ENCODE results near the gene ABL1.

Gene ABL1

DNA sequence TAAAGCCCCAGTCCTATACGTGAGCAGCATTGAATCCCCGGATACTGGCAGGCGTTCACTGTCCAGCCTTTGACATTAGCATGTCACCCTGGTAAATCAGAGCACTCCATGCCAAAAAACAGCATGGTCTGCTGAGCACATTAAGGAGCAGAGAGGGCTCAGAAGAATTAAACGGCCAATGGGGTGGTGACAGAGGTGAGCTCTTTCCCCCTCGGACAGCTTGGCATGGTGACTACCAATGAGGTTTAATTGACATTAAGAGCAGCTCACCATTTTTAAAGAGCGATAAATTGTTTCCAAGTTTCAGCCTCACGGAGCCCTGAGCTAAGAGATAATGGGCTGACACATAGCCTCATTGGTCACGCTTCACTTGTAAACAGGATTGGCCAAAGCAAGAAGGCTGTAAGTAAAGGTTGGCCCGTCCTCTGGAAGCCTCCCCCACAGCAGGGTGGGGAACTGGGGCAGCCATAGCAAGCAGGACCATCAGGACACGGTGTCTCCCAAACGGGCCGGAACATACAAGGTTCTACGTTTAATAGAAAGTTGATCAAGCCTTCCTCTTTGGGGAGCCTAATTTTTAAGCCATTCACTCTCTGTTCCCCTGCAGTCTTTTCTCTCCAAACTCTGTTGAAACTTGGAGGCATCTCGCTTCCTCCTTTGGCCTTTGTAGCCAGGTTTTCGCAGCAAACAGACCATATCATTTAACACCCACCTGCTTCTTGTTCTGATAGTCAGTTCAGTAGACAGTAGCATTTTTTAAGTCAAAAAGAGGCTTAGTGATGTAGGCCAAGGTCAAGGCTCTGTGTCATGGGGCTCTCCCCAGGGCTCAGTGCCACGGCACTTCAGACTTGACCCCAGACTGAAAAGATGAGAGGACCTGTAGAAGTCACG lies 35.7 kb downstream of the ABL1 start:
- H3K27ac ChIP-seq (ENCODE audit: insufficient read depth, low read length, poor library complexity, severe bottlenecking) = no peak overlapping the region
- H3K36me3 ChIP-seq (ENCODE audit: control insufficient read depth, insufficient read depth, low read length) = peaks cover 30% of the 10 kb centered on the region
- H3K4me1 ChIP-seq (ENCODE audit: control insufficient read depth, insufficient read depth, low read length, poor library complexity, severe bottlenecking) = no peaks in the 10 kb centered on the region
- no peak overlapping the region for H3K4me3 ChIP-seq (ENCODE audit: insufficient read depth, low read depth, low read length, poor library complexity, severe bottlenecking)
- no peaks in the 10 kb centered on the region for H3K9me3 ChIP-seq (ENCODE audit: control insufficient read depth, low read length)
- H3K27me3 ChIP-seq (replicated peaks; ENCODE audit: control insufficient read depth, insufficient read depth, low read length, poor library complexity, severe bottlenecking) = no peaks in the 10 kb centered on the region
- no peak for DNase-seq

DNA sequence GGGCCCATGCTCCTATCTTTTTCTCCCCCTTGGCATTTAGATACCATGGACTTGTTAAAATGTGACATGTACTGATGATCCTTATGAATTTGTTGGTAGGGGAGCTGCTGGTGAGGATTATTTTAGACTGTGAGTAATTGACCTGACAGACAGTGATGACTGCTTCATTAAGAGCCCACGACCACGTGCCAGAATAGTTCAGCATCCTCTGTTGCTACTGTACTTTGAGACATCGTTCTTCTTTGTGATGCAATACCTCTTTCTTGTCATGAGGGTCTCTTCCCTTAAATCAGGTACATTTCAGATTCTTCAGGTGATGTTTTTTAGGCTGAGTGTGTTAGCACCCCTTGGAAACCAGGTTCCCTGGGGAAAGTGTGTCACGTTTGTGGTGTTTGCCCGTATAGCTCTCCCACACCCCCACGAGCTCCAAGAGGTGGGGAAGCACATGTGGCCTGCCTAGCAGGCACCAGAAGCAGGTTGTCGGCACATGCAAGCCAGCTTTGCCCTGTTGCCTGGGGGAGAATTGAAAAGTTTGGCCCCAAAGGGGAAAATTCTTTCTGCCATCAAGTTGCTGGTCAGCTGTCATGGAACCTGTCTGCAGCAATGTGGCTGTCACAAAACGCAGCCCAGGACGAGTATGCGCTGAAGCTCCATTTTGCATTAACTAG lies 36.5 kb downstream of the ABL1 start:
- Histone ChIP-seq H3K9me3 (ENCODE audit: control insufficient read depth, low read length) (no peaks in the 10 kb centered on the region), H3K27ac (ENCODE audit: insufficient read depth, low read length, poor library complexity, severe bottlenecking) (no peak overlapping the region), H3K36me3 (ENCODE audit: control insufficient read depth, insufficient read depth, low read length) (peaks cover 30% of the 10 kb centered on the region), H3K4me1 (ENCODE audit: control insufficient read depth, insufficient read depth, low read length, poor library complexity, severe bottlenecking) (no peaks in the 10 kb centered on the region), H3K27me3 (replicated peaks; ENCODE audit: control insufficient read depth, insufficient read depth, low read length, poor library complexity, severe bottlenecking) (no peaks in the 10 kb centered on the region), H3K4me3 (ENCODE audit: insufficient read depth, low read depth, low read length, poor library complexity, severe bottlenecking) (no peak overlapping the region)
- DNase-seq = no peak

DNA sequence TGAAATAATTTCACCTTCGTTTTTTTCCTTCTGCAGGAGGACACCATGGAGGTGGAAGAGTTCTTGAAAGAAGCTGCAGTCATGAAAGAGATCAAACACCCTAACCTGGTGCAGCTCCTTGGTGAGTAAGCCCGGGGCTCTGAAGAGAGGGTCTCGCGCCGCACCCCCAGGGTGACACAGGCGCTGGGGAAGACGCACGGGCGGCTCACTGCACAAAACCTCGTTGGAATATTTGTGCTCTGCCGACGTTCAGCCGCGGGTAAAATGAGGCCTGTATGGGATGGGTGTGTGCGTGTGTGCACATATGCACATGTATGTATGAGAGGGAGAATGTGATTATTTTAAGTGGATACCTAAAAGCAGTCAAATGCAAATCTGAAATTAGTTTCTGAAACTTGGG lies 37.0 kb downstream of the ABL1 start:
- Histone ChIP-seq H3K4me3 (ENCODE audit: insufficient read depth, low read depth, low read length, poor library complexity, severe bottlenecking) (no peak overlapping the region), H3K4me1 (ENCODE audit: control insufficient read depth, insufficient read depth, low read length, poor library complexity, severe bottlenecking) (no peaks in the 10 kb centered on the region), H3K9me3 (ENCODE audit: control insufficient read depth, low read length) (no peaks in the 10 kb centered on the region), H3K27ac (ENCODE audit: insufficient read depth, low read length, poor library complexity, severe bottlenecking) (no peak overlapping the region), H3K36me3 (ENCODE audit: control insufficient read depth, insufficient read depth, low read length) (peaks cover 30% of the 10 kb centered on the region), H3K27me3 (replicated peaks; ENCODE audit: control insufficient read depth, insufficient read depth, low read length, poor library complexity, severe bottlenecking) (no peaks in the 10 kb centered on the region)
- DNase-seq = no peak

DNA sequence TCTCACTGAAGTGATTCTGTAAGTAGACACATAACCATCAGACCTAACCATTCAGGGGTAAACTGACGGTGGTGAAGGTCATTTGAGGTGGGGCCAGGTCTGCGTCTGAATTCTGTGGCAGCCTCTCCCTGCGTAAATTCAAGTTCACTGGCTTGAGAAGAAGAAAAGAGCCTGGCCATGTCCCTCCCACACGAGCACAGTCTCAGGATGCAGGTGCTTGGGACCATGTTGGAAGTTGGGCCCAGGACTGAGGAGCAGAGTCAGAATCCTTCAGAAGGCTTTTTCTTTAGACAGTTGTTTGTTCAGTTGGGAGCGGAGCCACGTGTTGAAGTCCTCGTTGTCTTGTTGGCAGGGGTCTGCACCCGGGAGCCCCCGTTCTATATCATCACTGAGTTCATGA lies 37.5 kb downstream of the ABL1 start:
- Histone ChIP-seq H3K4me3 (ENCODE audit: insufficient read depth, low read depth, low read length, poor library complexity, severe bottlenecking) (no peak overlapping the region), H3K36me3 (ENCODE audit: control insufficient read depth, insufficient read depth, low read length) (peaks cover 30% of the 10 kb centered on the region), H3K9me3 (ENCODE audit: control insufficient read depth, low read length) (no peaks in the 10 kb centered on the region), H3K27me3 (replicated peaks; ENCODE audit: control insufficient read depth, insufficient read depth, low read length, poor library complexity, severe bottlenecking) (no peaks in the 10 kb centered on the region), H3K27ac (ENCODE audit: insufficient read depth, low read length, poor library complexity, severe bottlenecking) (no peak overlapping the region), H3K4me1 (ENCODE audit: control insufficient read depth, insufficient read depth, low read length, poor library complexity, severe bottlenecking) (no peaks in the 10 kb centered on the region)
- DNase-seq = no peak

DNA sequence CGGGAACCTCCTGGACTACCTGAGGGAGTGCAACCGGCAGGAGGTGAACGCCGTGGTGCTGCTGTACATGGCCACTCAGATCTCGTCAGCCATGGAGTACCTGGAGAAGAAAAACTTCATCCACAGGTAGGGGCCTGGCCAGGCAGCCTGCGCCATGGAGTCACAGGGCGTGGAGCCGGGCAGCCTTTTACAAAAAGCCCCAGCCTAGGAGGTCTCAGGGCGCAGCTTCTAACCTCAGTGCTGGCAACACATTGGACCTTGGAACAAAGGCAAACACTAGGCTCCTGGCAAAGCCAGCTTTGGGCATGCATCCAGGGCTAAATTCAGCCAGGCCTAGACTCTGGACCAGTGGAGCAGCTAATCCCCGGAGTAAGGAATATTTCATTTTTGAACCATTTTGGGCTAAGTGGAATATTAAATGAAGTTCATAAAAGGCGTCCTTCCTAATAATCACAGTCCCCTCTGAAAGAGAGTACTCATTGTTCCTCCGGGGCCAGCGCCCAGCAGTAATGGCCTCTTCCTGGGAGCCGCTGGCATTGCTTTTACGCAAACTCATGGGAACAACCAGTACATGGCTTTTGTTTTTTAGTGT lies 38.0 kb downstream of the ABL1 start:
- Histone ChIP-seq H3K9me3 (ENCODE audit: control insufficient read depth, low read length) (no peaks in the 10 kb centered on the region), H3K4me3 (ENCODE audit: insufficient read depth, low read depth, low read length, poor library complexity, severe bottlenecking) (no peak overlapping the region), H3K27me3 (replicated peaks; ENCODE audit: control insufficient read depth, insufficient read depth, low read length, poor library complexity, severe bottlenecking) (no peaks in the 10 kb centered on the region), H3K36me3 (ENCODE audit: control insufficient read depth, insufficient read depth, low read length) (peaks cover 30% of the 10 kb centered on the region), H3K4me1 (ENCODE audit: control insufficient read depth, insufficient read depth, low read length, poor library complexity, severe bottlenecking) (no peaks in the 10 kb centered on the region), H3K27ac (ENCODE audit: insufficient read depth, low read length, poor library complexity, severe bottlenecking) (no peak overlapping the region)
- no peak for DNase-seq

DNA sequence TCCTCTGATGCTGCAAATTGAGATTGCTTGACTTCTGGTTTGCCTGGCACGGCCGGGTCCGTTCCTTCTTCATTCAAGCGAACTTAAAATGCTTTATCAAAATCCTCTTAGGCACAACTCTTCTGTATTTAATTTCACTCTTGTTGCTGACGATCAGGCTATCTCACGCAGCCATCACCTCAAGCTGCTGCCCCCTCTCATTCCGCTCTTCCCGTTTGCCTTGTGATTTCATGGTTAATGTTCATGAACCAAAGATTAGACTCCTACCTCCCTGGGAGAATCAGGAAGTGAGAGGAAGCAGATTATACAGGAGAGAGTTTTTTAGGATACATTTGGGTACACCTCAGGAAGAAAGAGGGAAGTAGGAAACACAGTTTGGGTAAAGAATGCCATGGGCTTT lies 38.9 kb downstream of the ABL1 start:
- H3K36me3 ChIP-seq (ENCODE audit: control insufficient read depth, insufficient read depth, low read length) = peaks cover 30% of the 10 kb centered on the region

DNA sequence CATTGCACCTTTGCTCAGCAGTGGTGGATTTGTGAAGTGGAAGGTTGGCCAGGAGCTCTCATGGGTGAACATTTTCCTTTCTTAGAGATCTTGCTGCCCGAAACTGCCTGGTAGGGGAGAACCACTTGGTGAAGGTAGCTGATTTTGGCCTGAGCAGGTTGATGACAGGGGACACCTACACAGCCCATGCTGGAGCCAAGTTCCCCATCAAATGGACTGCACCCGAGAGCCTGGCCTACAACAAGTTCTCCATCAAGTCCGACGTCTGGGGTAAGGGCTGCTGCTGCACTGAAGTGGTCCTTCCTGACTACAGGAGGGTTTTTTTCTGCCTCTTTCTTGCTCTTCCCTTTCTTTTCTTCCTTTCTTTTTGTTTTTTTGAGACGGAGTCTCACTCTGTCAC lies 39.7 kb downstream of the ABL1 start:
- H3K36me3 ChIP-seq (ENCODE audit: control insufficient read depth, insufficient read depth, low read length) = peaks cover 36% of the 10 kb centered on the region
- no peaks in the 10 kb centered on the region for H3K4me1 ChIP-seq (ENCODE audit: control insufficient read depth, insufficient read depth, low read length, poor library complexity, severe bottlenecking)
- H3K9me3 ChIP-seq (ENCODE audit: control insufficient read depth, low read length) = no peaks in the 10 kb centered on the region
- H3K4me3 ChIP-seq (ENCODE audit: insufficient read depth, low read depth, low read length, poor library complexity, severe bottlenecking) = no peak overlapping the region
- H3K27ac ChIP-seq (ENCODE audit: insufficient read depth, low read length, poor library complexity, severe bottlenecking) = no peak overlapping the region
- no peak for DNase-seq
- H3K27me3 ChIP-seq (replicated peaks; ENCODE audit: control insufficient read depth, insufficient read depth, low read length, poor library complexity, severe bottlenecking) = no peaks in the 10 kb centered on the region

More for the DNA sequence above, 38.9 kb downstream of the ABL1 start:
- Histone ChIP-seq H3K27ac (ENCODE audit: insufficient read depth, low read length, poor library complexity, severe bottlenecking) (no peak overlapping the region), H3K27me3 (replicated peaks; ENCODE audit: control insufficient read depth, insufficient read depth, low read length, poor library complexity, severe bottlenecking) (no peaks in the 10 kb centered on the region), H3K4me1 (ENCODE audit: control insufficient read depth, insufficient read depth, low read length, poor library complexity, severe bottlenecking) (no peaks in the 10 kb centered on the region), H3K9me3 (ENCODE audit: control insufficient read depth, low read length) (no peaks in the 10 kb centered on the region), H3K4me3 (ENCODE audit: insufficient read depth, low read depth, low read length, poor library complexity, severe bottlenecking) (no peak overlapping the region)
- no peak for DNase-seq

DNA sequence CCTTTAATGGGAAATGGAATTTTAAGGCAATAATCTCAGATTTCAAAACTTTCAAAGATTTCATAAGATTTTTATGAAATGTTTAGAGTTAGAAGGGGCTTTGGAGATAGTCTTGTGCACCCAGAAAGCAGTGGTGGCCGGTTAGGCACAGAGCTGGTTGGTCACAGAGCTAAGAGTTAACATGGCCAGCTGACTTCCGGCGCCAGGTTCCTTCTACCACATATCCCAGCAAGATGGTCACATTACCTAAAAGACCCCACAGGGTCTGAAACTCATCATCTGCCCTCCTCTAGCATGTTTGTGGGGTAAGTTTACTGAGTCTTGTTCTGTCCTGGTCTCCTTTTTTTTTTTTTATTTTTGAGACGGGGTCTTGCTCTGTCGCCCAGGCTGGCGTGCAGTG lies 42.2 kb downstream of the ABL1 start:
- Histone ChIP-seq H3K9me3 (ENCODE audit: control insufficient read depth, low read length) (no peaks in the 10 kb centered on the region), H3K27ac (ENCODE audit: insufficient read depth, low read length, poor library complexity, severe bottlenecking) (no peak overlapping the region), H3K4me1 (ENCODE audit: control insufficient read depth, insufficient read depth, low read length, poor library complexity, severe bottlenecking) (no peaks in the 10 kb centered on the region), H3K27me3 (replicated peaks; ENCODE audit: control insufficient read depth, insufficient read depth, low read length, poor library complexity, severe bottlenecking) (no peaks in the 10 kb centered on the region), H3K36me3 (ENCODE audit: control insufficient read depth, insufficient read depth, low read length) (peaks cover 42% of the 10 kb centered on the region), H3K4me3 (ENCODE audit: insufficient read depth, low read depth, low read length, poor library complexity, severe bottlenecking) (no peak overlapping the region)
- no peak for DNase-seq

DNA sequence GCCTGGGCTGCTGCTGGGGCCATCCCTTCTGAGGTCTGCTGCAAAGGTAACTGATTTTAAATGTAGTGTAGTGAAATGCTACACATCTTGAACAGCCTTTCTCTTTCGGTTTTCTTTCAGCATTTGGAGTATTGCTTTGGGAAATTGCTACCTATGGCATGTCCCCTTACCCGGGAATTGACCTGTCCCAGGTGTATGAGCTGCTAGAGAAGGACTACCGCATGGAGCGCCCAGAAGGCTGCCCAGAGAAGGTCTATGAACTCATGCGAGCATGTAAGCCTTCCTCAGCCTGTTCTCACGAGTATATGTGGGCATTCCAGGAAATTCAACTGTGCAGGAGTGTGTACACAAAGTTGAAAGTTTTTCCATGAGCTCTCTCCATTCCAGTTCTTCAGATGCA lies 43.2 kb downstream of the ABL1 start:
- peaks cover 35% of the 10 kb centered on the region for H3K36me3 ChIP-seq (ENCODE audit: control insufficient read depth, insufficient read depth, low read length)

DNA sequence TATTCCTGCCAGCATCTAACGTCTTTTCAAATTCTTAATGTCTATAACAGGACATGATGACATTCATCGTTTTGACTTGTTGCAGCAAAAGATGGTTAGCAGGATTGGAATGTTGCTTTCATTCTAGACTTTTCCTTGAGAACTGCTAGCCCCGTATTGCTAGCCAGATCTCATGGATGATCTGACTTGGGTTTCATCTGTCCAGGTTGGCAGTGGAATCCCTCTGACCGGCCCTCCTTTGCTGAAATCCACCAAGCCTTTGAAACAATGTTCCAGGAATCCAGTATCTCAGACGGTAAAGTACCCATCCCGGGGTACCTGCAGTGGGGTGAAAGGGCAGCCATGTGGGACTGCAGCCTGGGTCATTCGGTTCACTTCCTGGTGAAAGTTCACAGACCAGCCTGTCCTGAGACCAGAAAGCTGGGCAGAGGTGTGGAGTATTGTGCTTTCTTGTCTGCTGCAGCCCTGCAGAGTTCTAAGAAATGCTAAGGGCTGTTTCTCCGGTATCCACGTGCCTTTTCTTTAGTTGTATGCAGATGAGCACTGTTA lies 44.9 kb downstream of the ABL1 start:
- no peak overlapping the region for H3K4me3 ChIP-seq (ENCODE audit: insufficient read depth, low read depth, low read length, poor library complexity, severe bottlenecking)
- no peak overlapping the region for H3K27ac ChIP-seq (ENCODE audit: insufficient read depth, low read length, poor library complexity, severe bottlenecking)
- H3K4me1 ChIP-seq (ENCODE audit: control insufficient read depth, insufficient read depth, low read length, poor library complexity, severe bottlenecking) = no peaks in the 10 kb centered on the region
- H3K27me3 ChIP-seq (replicated peaks; ENCODE audit: control insufficient read depth, insufficient read depth, low read length, poor library complexity, severe bottlenecking) = no peaks in the 10 kb centered on the region
- DNase-seq = no peak
- H3K9me3 ChIP-seq (ENCODE audit: control insufficient read depth, low read length) = no peaks in the 10 kb centered on the region
- H3K36me3 ChIP-seq (ENCODE audit: control insufficient read depth, insufficient read depth, low read length) = peaks cover 39% of the 10 kb centered on the region

More for the DNA sequence above, 43.2 kb downstream of the ABL1 start:
- Histone ChIP-seq H3K4me3 (ENCODE audit: insufficient read depth, low read depth, low read length, poor library complexity, severe bottlenecking) (no peak overlapping the region), H3K27ac (ENCODE audit: insufficient read depth, low read length, poor library complexity, severe bottlenecking) (no peak overlapping the region), H3K4me1 (ENCODE audit: control insufficient read depth, insufficient read depth, low read length, poor library complexity, severe bottlenecking) (no peaks in the 10 kb centered on the region), H3K9me3 (ENCODE audit: control insufficient read depth, low read length) (no peaks in the 10 kb centered on the region), H3K27me3 (replicated peaks; ENCODE audit: control insufficient read depth, insufficient read depth, low read length, poor library complexity, severe bottlenecking) (no peaks in the 10 kb centered on the region)
- DNase-seq = no peak

Measured in effector memory CD4-positive, alpha-beta T cell (primary cell).